Heart right ventricle (tissue), 16 donors: Measurements from ENCODE around the gene DOC2B. TPM values are rescaled to one million over a fixed set of nuclear protein-coding genes. Genes with fewer than 3 reads are reported as not detected.
A peak's percentile ranks its signal among the peaks of the same experiment; 100 is the strongest.

Source experiments
- ATAC-seq, 8 donors: fragments of 200-7000 bp; cut with Tn5 transposase; one replicate each; pipeline ENCODE4 v1.9.1; 2020; ENCODE audit warnings: mild to moderate bottlenecking in 8 of 8, moderate library complexity in 8 of 8, moderate number of reproducible peaks in 1 of 8
- DNase-seq, 2 donors: peaks; one replicate each; pipeline ENCODE4 v3.0.0-alpha.2; 2020
- H3K27ac ChIP-seq, 10 donors: fragments of 200-600 bp; sonication (generic) in 2 of 10; one replicate each; pipeline versions ENCODE4 v1.5.0 to v1.8.0; 2020 to 2022; ENCODE audit warnings: mild to moderate bottlenecking in 3 of 10
- H3K27me3 ChIP-seq, 7 donors: fragments of 200-600 bp; one replicate each; pipeline ENCODE4 v1.8.0; 2021 to 2022; ENCODE audit warnings: mild to moderate bottlenecking in 2 of 7
- H3K36me3 ChIP-seq, 9 donors: fragments of 200-600 bp; sonication (generic) in 1 of 9; one replicate each; pipeline versions ENCODE4 v1.5.0 to v1.8.0; 2020 to 2022; ENCODE audit warnings: mild to moderate bottlenecking in 2 of 9
- H3K4me1 ChIP-seq, 9 donors: fragments of 200-600 bp; sonication (generic) in 1 of 9; one replicate each; pipeline versions ENCODE4 v1.5.0 to v1.8.0; 2020 to 2022; ENCODE audit warnings: mild to moderate bottlenecking in 4 of 9
- H3K4me3 ChIP-seq, 10 donors: fragments of 200-600 bp; sonication (generic) in 2 of 10; one replicate each; pipeline versions ENCODE4 v1.5.0 to v1.8.0; 2020 to 2022; ENCODE audit warnings: mild to moderate bottlenecking in 7 of 10, moderate library complexity in 2 of 10
- H3K9me3 ChIP-seq, 11 donors: fragments of 200-600 bp in 10 of 11; sonication (generic) in 2 of 11; one replicate each; pipeline versions ENCODE4 v1.5.0 to v1.8.0; 2013 to 2022; ENCODE audit warnings: mild to moderate bottlenecking in 2 of 11, control low read depth in 1 of 11, moderate library complexity in 1 of 11
- CTCF ChIP-seq, 9 donors: fragments of 200-600 bp; sonication (generic) in 2 of 9; IDR thresholded peaks; one replicate each; pipeline versions ENCODE4 v1.5.0 to v1.8.0; 2021 to 2022; ENCODE audit warnings: antibody characterized with exemption in 9 of 9, mild to moderate bottlenecking in 5 of 9, moderate library complexity in 1 of 9
- WGBS, 2 donors: extraction: QIAGEN DNeasy Blood & Tissue Kit; methylation state at CpG; one replicate each; pipeline ENCODE4 v1.1.7; 2013; ENCODE audit warnings: inconsistent platforms in 1 of 2; 5-methylcytosine and 5-hydroxymethylcytosine counted together
- intact Hi-C, 10 donors: fragments of 100-400 bp; cut with DNase I; formaldehyde crosslinking; loops; one replicate each; pipeline versions ENCODE4 v1.11.1 to v1.14.2; 2022
- polyA plus RNA-seq, 2 donors: library from polyadenylated mRNA; stranded (reverse); fragments of 200-250 nt; gene quantifications; one replicate each; pipeline ENCODE4 v1.2.3, GENCODE V29; 2013
- total RNA-seq, 10 donors: library from RNA; stranded (reverse); fragmentation: NEBNext Ultra II Directional in 3 of 10; extraction: Animal tissue kit (Norgen Biotek cat#: 25700) in 3 of 10; gene quantifications; one replicate each; pipeline versions ENCODE4 v1.2.1 to v1.2.4, GENCODE V29; 2021 to 2023
- donor health status: Arrhythmogenic right ventricular cardiomyopathy.
- donor health status: ischemic (EF 13 %, LVEDD 7.1; RV severe dilation, severe dysfunction).
- donor health status: healthy with polysubstance abuse.
- donor health status: DM: no; HTN: yes; CAD: no.
- donor health status: DM: no; HTN: no; CAD: no.
- donor health status: ischemic (EF 25% LVEDD 6.9; RV normal size, moderate dysfunction).
- donor health status: ischemic (EF 25% LVEDD 5.7; RV mildly dilated, moderate dysfunction).
- donor health status: healthy.
- donor health status: DM: yes; HTN: yes; CAD: no.
- donor health status: Ischemic cardiomyopathy.
- donor health status: ischemic (EF 35%, LVEDD 5.7; RV mildly dilated, moderate dysfunction).
- donor health status: nonischemic (EF 11% LVEDD 7.7; RV severe dilation, severe dysfunction).
- donor health status: DM: yes; HTN: yes; CAD: no.
- donor health status: PGD.
- donor health status: ischemic (EF 29% LVEDD 5.4; RV normal size, mild dysfunction).
- donor health status: nonischemic (EF 23%, LVEDD 6.1; RV moderate dilation, normal function).

The DOC2B gene
- total and polyA plus RNA-seq, 12 donors, result 2.5 to 13.0 (median 4.6) TPM

- H3K4me3 ChIP-seq, result no peak overlapping the region
- peaks cover 0 to 79% (median 0%) of the 10 kb centered on the region in 9 donors for H3K36me3 ChIP-seq
- DNase-seq (no peak), ATAC-seq (no peak)
- H3K27ac ChIP-seq, result no peak overlapping the region
- TF ChIP-seq CTCF (IDR thresholded peaks at IDR 0.05), result no peak
- no peaks in the 10 kb centered on the region for H3K4me1 ChIP-seq
- intact Hi-C loops, result no loop called here
- no peaks in the 10 kb centered on the region for H3K27me3 ChIP-seq
- WGBS, 2 donors, result 87 to 88% methylated on average over 9 of the region's 9 CpGs
- no peaks in the 10 kb centered on the region for H3K9me3 ChIP-seq
These were observed 27.6 kb downstream of the DOC2B start for GRCh38 chr17:153851-154250.

GRCh38 chr17:152860-153420 is 28.5 kb downstream of the DOC2B start:
- TF ChIP-seq CTCF (IDR thresholded peaks at IDR 0.05), result no peak
- Histone ChIP-seq H3K27ac (no peak overlapping the region), H3K4me3 (no peak overlapping the region), H3K27me3 (no peaks in the 10 kb centered on the region), H3K9me3 (no peaks in the 10 kb centered on the region), H3K4me1 (no peaks in the 10 kb centered on the region), H3K36me3 (peaks cover 0 to 83% (median 0%) of the 10 kb centered on the region in 9 donors)
- no peak for DNase-seq
- 86% methylated on average over 12 of the region's 12 CpGs for WGBS, 2 donors
- ATAC-seq, result peak in 1 of 8 donors; percentile 34
- intact Hi-C loops, result no loop called here

- no peaks in the 10 kb centered on the region for H3K27me3 ChIP-seq
- no peak overlapping the region for H3K27ac ChIP-seq
- DNase-seq (no peak), ATAC-seq (no peak)
- H3K4me1 ChIP-seq, result no peaks in the 10 kb centered on the region
- no peaks in the 10 kb centered on the region for H3K9me3 ChIP-seq
- no peak overlapping the region for H3K4me3 ChIP-seq
- intact Hi-C loops, result no loop called here
- TF ChIP-seq CTCF (IDR thresholded peaks at IDR 0.05), result no peak
- H3K36me3 ChIP-seq, result peaks cover 0 to 91% (median 0%) of the 10 kb centered on the region in 9 donors
- WGBS, 2 donors, result 86% methylated on average over 26 of the region's 26 CpGs
These were observed 29.3 kb downstream of the DOC2B start for GRCh38 chr17:151886-152859.

GRCh38 chr17:151004-151403 is 30.4 kb downstream of the DOC2B start:
- no peak for TF ChIP-seq CTCF (IDR thresholded peaks at IDR 0.05)
- Histone ChIP-seq H3K4me1 (no peaks in the 10 kb centered on the region), H3K36me3 (peaks cover 0 to 90% (median 0%) of the 10 kb centered on the region in 9 donors), H3K27ac (no peak overlapping the region), H3K4me3 (no peak overlapping the region), H3K27me3 (no peaks in the 10 kb centered on the region), H3K9me3 (no peaks in the 10 kb centered on the region)
- WGBS, 2 donors, result 96 to 99% methylated on average over 2 of the region's 2 CpGs
- ATAC-seq (no peak), DNase-seq (no peak)
- intact Hi-C loops, result no loop called here
